ENCODE results near the gene RFC3. TPM values are rescaled to one million over a fixed set of nuclear protein-coding genes. Genes with fewer than 3 reads are reported as not detected.

The RFC3 gene, protein sequence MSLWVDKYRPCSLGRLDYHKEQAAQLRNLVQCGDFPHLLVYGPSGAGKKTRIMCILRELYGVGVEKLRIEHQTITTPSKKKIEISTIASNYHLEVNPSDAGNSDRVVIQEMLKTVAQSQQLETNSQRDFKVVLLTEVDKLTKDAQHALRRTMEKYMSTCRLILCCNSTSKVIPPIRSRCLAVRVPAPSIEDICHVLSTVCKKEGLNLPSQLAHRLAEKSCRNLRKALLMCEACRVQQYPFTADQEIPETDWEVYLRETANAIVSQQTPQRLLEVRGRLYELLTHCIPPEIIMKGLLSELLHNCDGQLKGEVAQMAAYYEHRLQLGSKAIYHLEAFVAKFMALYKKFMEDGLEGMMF
- total RNA-seq: 10.4 and 11.6 TPM in 2 replicates

DNA sequence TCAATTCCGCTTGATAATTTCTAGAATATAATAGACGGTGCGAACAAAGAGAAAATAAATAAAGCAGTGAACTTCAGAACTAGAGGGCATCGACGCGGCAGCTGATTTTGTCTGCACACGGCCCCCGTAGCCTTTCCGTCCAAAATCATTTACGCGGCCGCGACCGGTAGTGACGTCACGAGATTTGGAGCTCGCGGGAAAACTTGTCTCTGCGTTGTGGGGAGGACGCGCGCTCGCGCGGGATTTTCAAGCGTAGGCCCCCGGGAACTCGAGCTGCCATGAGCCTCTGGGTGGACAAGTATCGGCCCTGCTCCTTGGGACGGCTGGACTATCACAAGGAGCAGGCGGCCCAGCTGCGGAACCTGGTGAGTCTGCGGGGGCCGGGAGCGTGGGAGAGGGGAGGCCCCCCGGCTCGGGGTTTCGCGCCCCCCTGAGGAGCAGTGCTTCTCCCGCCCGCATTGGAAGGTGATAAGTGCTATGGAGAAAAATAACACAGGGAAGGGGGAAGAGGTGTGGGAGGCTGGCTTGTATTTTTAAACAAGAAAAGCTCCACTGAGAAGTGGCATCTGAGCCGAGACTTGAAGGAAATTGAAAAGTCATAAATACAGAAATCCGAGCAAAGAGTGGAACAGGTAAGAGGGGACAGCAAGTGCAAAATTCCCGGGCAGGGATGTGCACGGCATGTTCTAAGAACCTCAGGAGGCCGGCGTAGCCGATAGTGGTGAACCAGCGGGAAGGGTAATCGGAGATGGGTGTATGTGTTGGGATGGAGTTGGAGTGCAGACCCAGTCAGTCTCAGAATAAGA lies at the start of gene RFC3:
TSS of gene RFC3 (plus strand) at position 249 of the 806 bp plus-strand sequence. CDS start at position 279, 30 bp downstream.

All from bladder microvascular endothelial cell (primary cell).